AG04449 (cell line): ENCODE measurements around the gene SLC10A4.

Source experiments
- CTCF ChIA-PET: fragments of 350-600 bp; formaldehyde crosslinking; extraction: SDS; loops from one replicate; lab custom pipeline; 2021; ENCODE audit warnings: antibody characterized with exemption; lab: Yijun Ruan, JAX
- POLR2A ChIA-PET: fragments of 400-600, 350-600 bp; formaldehyde crosslinking; extraction: SDS; loops from one replicate; lab custom pipeline; 2020; ENCODE audit warnings: antibody characterized with exemption, inconsistent platforms; lab: Yijun Ruan, JAX
- DNase-seq: peaks from one replicate; pipeline ENCODE4 v3.0.0-alpha.2; 2010; ENCODE audit warnings: low read depth, low spot score
- H3K4me3 ChIP-seq: 2 replicates; pipeline ENCODE4 v1.5.1; 2011; ENCODE audit warnings: low read depth, mild to moderate bottlenecking, control low read depth, low read length
- TF ChIP-seq, protein P1 (sequence below): IDR thresholded peaks from one replicate; pipeline ENCODE4 v1.5.1; 2011; ENCODE audit warnings: mild to moderate bottlenecking, moderate library complexity, low read length, control low read depth, inconsistent platforms; ENCODE audit not compliant: insufficient read depth; ENCODE audit errors: missing control alignments

SLC10A4 gene

DNA sequence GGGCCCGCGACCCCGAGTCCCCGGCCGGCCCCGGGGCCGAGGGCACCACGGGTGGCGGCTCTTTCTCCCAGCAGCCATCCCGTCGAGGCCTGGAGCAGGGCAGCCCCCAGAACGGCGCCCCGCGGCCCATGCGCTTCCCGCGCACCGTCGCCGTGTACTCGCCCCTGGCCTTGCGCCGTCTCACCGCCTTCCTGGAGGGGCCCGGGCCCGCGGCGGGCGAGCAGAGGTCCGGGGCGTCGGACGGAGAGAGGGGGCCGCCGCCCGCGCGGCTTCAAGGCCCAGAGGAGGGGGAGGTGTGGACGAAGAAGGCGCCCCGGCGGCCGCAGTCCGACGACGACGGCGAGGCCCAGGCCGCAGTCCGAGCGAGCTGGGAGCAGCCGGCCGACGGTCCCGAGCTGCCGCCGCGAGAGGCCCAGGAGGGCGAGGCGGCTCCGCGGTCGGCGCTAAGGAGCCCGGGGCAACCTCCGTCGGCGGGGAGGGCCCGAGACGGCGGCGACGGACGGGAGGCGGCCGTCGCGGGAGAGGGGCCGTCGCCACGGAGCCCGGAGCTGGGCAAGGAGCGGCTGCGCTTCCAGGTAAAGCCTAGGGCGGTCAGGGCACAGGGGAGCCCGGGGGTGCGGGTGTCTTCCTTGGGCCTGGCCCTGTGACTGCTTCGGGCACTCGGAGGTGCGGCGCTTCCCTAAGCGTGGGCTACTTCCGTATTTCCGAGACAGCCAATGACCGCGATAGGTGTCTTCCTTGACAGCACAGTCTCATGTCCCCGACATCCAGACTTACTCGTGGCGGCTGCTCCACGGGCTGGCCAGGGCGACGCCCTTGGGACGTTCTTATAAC is 7.8 kb downstream of the SLC10A4 start:
- no peak overlapping the region for H3K4me3 ChIP-seq
- CTCF ChIA-PET, result interaction anchor here (1.3 kb wide), 1 partner anchor 55 kb away, joined by 3 read pairs; no protein-coding TSS in a partner anchor
- POLR2A ChIA-PET, result no interaction called here
- TF ChIP-seq, protein P1, sequence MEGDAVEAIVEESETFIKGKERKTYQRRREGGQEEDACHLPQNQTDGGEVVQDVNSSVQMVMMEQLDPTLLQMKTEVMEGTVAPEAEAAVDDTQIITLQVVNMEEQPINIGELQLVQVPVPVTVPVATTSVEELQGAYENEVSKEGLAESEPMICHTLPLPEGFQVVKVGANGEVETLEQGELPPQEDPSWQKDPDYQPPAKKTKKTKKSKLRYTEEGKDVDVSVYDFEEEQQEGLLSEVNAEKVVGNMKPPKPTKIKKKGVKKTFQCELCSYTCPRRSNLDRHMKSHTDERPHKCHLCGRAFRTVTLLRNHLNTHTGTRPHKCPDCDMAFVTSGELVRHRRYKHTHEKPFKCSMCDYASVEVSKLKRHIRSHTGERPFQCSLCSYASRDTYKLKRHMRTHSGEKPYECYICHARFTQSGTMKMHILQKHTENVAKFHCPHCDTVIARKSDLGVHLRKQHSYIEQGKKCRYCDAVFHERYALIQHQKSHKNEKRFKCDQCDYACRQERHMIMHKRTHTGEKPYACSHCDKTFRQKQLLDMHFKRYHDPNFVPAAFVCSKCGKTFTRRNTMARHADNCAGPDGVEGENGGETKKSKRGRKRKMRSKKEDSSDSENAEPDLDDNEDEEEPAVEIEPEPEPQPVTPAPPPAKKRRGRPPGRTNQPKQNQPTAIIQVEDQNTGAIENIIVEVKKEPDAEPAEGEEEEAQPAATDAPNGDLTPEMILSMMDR, result no peak
- DNase-seq, result no peak

DNA sequence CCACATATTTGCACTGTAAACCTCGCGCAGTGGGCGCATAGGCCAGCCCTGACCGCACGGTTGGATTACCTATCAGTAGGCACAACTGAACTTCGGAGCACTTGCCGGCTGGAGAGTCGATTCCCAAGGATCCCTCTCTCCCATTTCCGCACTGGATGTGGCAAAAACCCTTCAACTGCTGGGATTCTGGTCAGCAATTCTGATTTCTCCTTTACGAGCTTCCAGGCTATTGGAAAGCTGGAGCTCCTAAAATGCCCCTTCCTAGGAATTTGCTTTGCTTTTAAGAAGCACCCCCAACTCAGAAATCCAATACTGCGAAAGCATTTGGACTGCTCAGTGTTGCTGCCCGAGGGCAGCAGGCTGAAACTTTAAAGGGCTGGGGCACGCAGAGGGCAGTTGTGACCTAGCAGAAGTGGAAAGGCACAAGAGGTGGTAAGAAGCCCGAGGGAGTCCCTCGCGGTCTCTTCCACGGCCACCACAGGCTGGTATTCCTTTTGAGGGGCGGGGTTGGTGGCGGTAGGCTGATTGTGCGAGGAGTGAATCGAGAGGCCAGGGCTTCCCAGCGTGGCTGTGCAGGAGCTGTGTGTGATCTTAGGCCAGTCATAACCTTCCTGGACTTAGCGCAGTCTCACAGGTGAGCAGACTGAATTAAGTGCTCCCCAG is 8.5 kb downstream of the SLC10A4 start:
- no peak for DNase-seq
- ChIA-PET POLR2A (no interaction called here), CTCF (no interaction called here)
- TF ChIP-seq, protein P1, result no peak
- H3K4me3 ChIP-seq, result no peak overlapping the region

DNA sequence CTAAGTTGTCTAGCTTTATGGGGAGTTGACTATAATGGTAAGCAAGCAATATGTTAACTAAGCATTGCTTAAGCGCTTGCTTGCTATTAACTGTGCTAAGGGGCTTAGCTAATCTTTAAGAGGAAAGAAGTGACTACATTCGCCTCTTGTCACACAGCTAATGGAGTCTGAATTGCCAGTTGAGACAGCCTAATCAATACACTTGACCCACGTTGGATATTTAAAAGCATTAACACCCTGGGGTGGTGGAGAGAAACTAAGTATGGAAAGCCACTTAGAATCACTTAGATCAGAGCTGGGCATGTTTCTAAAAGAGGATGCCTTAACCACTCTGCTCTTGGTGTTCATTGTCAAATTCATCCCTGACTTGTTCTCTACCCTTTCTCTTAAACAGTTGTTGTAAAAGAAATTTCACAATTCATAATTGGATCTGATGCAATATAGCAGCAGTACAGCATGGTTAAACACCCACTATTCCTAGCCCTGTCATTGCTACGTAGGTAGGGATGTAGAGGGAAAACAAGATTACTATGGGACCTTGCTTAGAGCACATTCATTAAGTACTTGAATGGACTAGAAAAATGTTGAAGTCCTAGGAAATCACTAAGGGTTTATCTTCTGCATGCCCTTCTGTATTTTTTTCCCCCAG is 10.4 kb downstream of the SLC10A4 start:
- ChIA-PET POLR2A (no interaction called here), CTCF (no interaction called here)
- TF ChIP-seq, protein P1, result no peak
- DNase-seq, result no peak
- H3K4me3 ChIP-seq, result no peak overlapping the region

DNA sequence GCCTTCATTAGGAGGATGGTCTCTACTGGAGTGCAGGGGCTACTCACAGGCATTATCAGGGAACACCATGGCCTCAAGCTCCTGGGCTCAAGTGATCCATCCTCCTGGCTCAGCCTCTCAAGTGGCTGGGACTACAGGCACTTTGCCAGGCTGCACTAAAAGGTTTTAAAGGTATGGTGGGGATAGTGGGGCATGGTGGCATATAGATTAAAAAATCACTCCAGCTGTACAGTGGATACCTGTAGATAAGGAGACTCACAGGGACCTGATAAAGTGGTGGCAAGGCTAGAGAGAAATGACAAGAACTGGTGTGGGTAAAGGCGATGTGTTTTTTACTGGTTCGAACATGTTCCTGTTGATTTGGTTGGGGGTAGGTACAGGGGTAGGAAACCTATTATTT is 12.8 kb downstream of the SLC10A4 start:
- ChIA-PET POLR2A (no interaction called here), CTCF (no interaction called here)
- no peak for DNase-seq
- TF ChIP-seq, protein P1, result no peak
- H3K4me3 ChIP-seq, result no peak overlapping the region

DNA sequence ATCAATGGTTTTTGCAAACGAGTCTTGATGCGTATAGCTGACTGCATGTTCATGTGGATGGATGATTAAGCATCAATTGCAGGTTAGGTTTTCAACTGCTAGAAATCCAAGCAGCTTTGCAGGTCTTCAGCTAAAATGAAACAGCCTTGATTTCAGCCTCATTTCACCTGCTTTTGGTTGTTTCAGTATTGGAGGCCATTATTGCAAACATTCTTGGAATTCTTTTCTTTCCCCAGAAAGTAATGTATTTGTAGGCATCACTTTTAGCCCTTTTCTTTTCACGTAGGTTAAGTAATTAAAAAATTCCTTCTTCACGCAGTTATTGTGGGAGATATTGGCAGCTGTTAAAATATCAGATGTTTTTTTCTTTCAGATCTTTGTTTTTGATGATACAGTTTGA is 15.8 kb downstream of the SLC10A4 start:
- ChIA-PET CTCF (interaction anchor here (1.1 kb wide), 1 partner anchor 17 kb away, joined by 3 read pairs; no protein-coding TSS in a partner anchor), POLR2A (no interaction called here)
- no peak for DNase-seq
- TF ChIP-seq, protein P1, result no peak
- no peak overlapping the region for H3K4me3 ChIP-seq
